SK-N-SH (cell line): ENCODE results near the gene CHFR. TPM values are rescaled to one million over a fixed set of nuclear protein-coding genes. Genes with fewer than 3 reads are reported as not detected.

ENCODE experiments used
- CTCF ChIA-PET: fragments of 300-600, 350-600 bp; formaldehyde crosslinking; extraction: SDS; loops from one replicate; lab custom pipeline; 2021; lab: Yijun Ruan, JAX
- POLR2A ChIA-PET: fragments of 350-600 bp; sonication (Branson Sonifier 250); formaldehyde crosslinking; extraction: SDS; loops from one replicate; lab custom pipeline; 2020; ENCODE audit warnings: antibody characterized with exemption, inconsistent platforms; lab: Yijun Ruan, JAX
- DNase-seq: peaks from one replicate; pipeline ENCODE4 v3.0.0; 2012
- H2AFZ ChIP-seq: fragments of 200-600 bp; sonication (generic); 2 replicates; pipeline ENCODE4 v1.8.1; 2016; ENCODE audit warnings: antibody characterized with exemption, mild to moderate bottlenecking, low read depth
- H3F3A ChIP-seq: fragments of 200-600 bp; sonication (generic); replicated peaks from 2 replicates; pipeline ENCODE3; 2016; ENCODE audit warnings: antibody characterized with exemption, mild to moderate bottlenecking; ENCODE audit not compliant: insufficient read depth
- H3K27ac ChIP-seq, 2 experiments: fragments of 200-500 bp in 1 of 2; fragments of 200-600 bp in 1 of 2; sonication (Bioruptor generic) in 1 of 2; sonication (generic), shearing (Covaris generic) in 1 of 2; 2 replicates each; pipeline versions ENCODE4 v1.5.1 to v1.6.1; 2014 to 2016; ENCODE audit warnings: low read depth in 2 of 2, inconsistent platforms in 1 of 2, low read length in 1 of 2, mild to moderate bottlenecking in 1 of 2, mixed read lengths in 1 of 2
- H3K27me3 ChIP-seq: fragments of 200-600 bp; sonication (generic), shearing (Covaris generic); 2 replicates; pipeline ENCODE4 v1.6.1; 2016; ENCODE audit warnings: mixed run types; ENCODE audit not compliant: insufficient read depth
- H3K36me3 ChIP-seq, 2 experiments: fragments of 200-500 bp in 1 of 2; fragments of 200-600 bp in 1 of 2; sonication (Bioruptor generic) in 1 of 2; sonication (generic) in 1 of 2; replicated peaks in 1 of 2; 2 replicates each; pipeline versions ENCODE3 to v1.5.1; 2014 to 2016; ENCODE audit warnings: low read length in 1 of 2, mild to moderate bottlenecking in 1 of 2; ENCODE audit not compliant: insufficient read depth in 2 of 2, control insufficient read depth in 1 of 2
- H3K4me1 ChIP-seq, 2 experiments: fragments of 200-500 bp in 1 of 2; fragments of 200-600 bp in 1 of 2; sonication (Bioruptor generic) in 1 of 2; sonication (generic), shearing (Covaris generic) in 1 of 2; 2 replicates each; pipeline versions ENCODE4 v1.5.1 to v1.6.1; 2014 to 2016; ENCODE audit warnings: low read depth in 1 of 2, low read length in 1 of 2, mixed run types in 1 of 2; ENCODE audit not compliant: insufficient read depth in 2 of 2, control insufficient read depth in 1 of 2
- H3K4me2 ChIP-seq: fragments of 200-600 bp; sonication (generic), shearing (Covaris generic); 2 replicates; pipeline ENCODE4 v1.6.1; 2017; ENCODE audit warnings: mixed run types
- H3K4me3 ChIP-seq, 2 experiments: fragments of 200-500 bp in 1 of 2; fragments of 200-600 bp in 1 of 2; sonication (Bioruptor generic) in 1 of 2; sonication (generic), shearing (Covaris generic) in 1 of 2; 2 replicates each; pipeline versions ENCODE4 v1.5.1 to v1.8.1; 2014 to 2016; ENCODE audit warnings: low read depth in 2 of 2, inconsistent platforms in 1 of 2, low read length in 1 of 2, mild to moderate bottlenecking in 1 of 2, mixed read lengths in 1 of 2, moderate library complexity in 1 of 2
- H3K79me2 ChIP-seq: fragments of 200-600 bp; sonication (generic); 2 replicates; pipeline ENCODE4 v1.8.1; 2017; ENCODE audit warnings: mild to moderate bottlenecking; ENCODE audit not compliant: insufficient read depth
- H3K9ac ChIP-seq: fragments of 200-600 bp; sonication (generic); 2 replicates; pipeline ENCODE4 v1.6.1; 2017; ENCODE audit warnings: mixed run types
- H3K9me2 ChIP-seq: fragments of 200-600 bp; sonication (generic); 2 replicates; pipeline ENCODE4 v1.6.1; 2017; ENCODE audit warnings: mixed run types
- H3K9me3 ChIP-seq: fragments of 200-600 bp; sonication (generic); 2 replicates; pipeline ENCODE4 v1.6.1; 2017; ENCODE audit warnings: mixed run types, mild to moderate bottlenecking, moderate library complexity
- H4K20me1 ChIP-seq: fragments of 200-600 bp; sonication (generic); 2 replicates; pipeline ENCODE4 v1.6.1; 2017; ENCODE audit warnings: mild to moderate bottlenecking, mixed run types; ENCODE audit not compliant: insufficient read depth
- ELF1 ChIP-seq: IDR thresholded peaks from 2 replicates; pipeline ENCODE4 v1.4.0; 2012
- FOSL2 ChIP-seq: IDR thresholded peaks from 2 replicates; pipeline ENCODE4 v1.4.0; 2012; ENCODE audit warnings: low read depth, mild to moderate bottlenecking, moderate library complexity, borderline replicate concordance
- GABPA ChIP-seq: IDR thresholded peaks from 2 replicates; pipeline ENCODE4 v1.4.0; 2012; ENCODE audit warnings: low read depth, mild to moderate bottlenecking
- JUND ChIP-seq: IDR thresholded peaks from 2 replicates; pipeline ENCODE4 v1.4.0; 2012
- POLR2AphosphoS5 ChIP-seq: IDR thresholded peaks from 2 replicates; pipeline ENCODE4 v1.6.1; 2012; ENCODE audit warnings: low read depth, low read length
- YY1 ChIP-seq: IDR thresholded peaks from 2 replicates; pipeline ENCODE4 v1.4.0; 2012; ENCODE audit warnings: low read depth, mild to moderate bottlenecking
- WGBS: methylation state at CpG from one replicate; pipeline ENCODE4 v1.1.6; 2017; ENCODE audit warnings: low lambda C conversion rate; 5-methylcytosine and 5-hydroxymethylcytosine counted together
- polyA plus RNA-seq, 3 experiments: library from polyadenylated mRNA; depleted of rRNA; stranded (reverse); fragments of >200 nt; gene quantifications; 2 replicates each; pipeline ENCODE4 v1.2.3, GENCODE V29; 2012
- TF ChIP-seq, protein P1 (sequence below): IDR thresholded peaks from 2 replicates; pipeline ENCODE4; 2012
- TF ChIP-seq, protein P2 (sequence below): IDR thresholded peaks from 2 replicates; pipeline ENCODE4 v1.4.0; 2012; ENCODE audit warnings: low read depth, borderline replicate concordance
- TF ChIP-seq, protein P3 (sequence below): IDR thresholded peaks from 2 replicates; pipeline ENCODE4 v1.6.1; 2012; ENCODE audit warnings: mild to moderate bottlenecking, low read depth, low read length, moderate library complexity
- TF ChIP-seq, protein P4 (sequence below): IDR thresholded peaks from 2 replicates; pipeline ENCODE4 v1.4.0; 2012; ENCODE audit warnings: low read depth, borderline replicate concordance
- TF ChIP-seq, protein P5 (sequence below): IDR thresholded peaks from 2 replicates; pipeline ENCODE4 v1.4.0; 2012; ENCODE audit warnings: low read depth

The CHFR gene
- polyA plus RNA-seq, 1 of the 3 experiments (the other 2 are of a cell fraction), result 31.6 TPM

DNA sequence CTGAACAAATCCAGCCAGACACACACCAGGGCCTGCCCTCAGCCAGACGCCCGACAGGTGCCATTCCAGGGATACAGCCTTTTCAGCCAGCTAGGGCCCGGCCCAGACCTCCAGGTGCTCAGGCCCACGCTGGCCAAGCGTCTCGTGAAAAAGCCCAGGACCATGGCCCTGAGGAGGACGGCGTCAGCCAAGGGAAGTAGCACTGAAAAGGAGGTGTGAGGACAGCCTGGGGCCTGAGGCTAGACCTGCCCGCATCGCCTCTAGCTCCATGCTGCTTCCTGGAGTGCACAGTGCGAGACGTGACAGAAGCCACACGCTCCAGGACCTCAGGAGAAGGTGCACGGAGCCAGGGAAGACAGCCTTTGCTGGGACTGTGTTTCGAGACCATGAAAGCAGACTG, 88.6 kb downstream of the CHFR start:
- H3K27me3 ChIP-seq, result no peaks in the 10 kb centered on the region
- no peaks in the 10 kb centered on the region for H3K4me1 ChIP-seq
- no peak for TF ChIP-seq FOSL2
- TF ChIP-seq, protein P1, sequence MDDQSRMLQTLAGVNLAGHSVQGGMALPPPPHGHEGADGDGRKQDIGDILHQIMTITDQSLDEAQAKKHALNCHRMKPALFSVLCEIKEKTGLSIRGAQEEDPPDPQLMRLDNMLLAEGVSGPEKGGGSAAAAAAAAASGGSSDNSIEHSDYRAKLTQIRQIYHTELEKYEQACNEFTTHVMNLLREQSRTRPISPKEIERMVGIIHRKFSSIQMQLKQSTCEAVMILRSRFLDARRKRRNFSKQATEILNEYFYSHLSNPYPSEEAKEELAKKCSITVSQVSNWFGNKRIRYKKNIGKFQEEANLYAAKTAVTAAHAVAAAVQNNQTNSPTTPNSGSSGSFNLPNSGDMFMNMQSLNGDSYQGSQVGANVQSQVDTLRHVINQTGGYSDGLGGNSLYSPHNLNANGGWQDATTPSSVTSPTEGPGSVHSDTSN, result no peak
- TF ChIP-seq, protein P2, sequence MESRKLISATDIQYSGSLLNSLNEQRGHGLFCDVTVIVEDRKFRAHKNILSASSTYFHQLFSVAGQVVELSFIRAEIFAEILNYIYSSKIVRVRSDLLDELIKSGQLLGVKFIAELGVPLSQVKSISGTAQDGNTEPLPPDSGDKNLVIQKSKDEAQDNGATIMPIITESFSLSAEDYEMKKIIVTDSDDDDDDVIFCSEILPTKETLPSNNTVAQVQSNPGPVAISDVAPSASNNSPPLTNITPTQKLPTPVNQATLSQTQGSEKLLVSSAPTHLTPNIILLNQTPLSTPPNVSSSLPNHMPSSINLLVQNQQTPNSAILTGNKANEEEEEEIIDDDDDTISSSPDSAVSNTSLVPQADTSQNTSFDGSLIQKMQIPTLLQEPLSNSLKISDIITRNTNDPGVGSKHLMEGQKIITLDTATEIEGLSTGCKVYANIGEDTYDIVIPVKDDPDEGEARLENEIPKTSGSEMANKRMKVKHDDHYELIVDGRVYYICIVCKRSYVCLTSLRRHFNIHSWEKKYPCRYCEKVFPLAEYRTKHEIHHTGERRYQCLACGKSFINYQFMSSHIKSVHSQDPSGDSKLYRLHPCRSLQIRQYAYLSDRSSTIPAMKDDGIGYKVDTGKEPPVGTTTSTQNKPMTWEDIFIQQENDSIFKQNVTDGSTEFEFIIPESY, result no peak
- TF ChIP-seq YY1, result no peak
- TF ChIP-seq JUND, result no peak
- no peak for TF ChIP-seq POLR2AphosphoS5
- no peak for TF ChIP-seq ELF1
- TF ChIP-seq, protein P3, sequence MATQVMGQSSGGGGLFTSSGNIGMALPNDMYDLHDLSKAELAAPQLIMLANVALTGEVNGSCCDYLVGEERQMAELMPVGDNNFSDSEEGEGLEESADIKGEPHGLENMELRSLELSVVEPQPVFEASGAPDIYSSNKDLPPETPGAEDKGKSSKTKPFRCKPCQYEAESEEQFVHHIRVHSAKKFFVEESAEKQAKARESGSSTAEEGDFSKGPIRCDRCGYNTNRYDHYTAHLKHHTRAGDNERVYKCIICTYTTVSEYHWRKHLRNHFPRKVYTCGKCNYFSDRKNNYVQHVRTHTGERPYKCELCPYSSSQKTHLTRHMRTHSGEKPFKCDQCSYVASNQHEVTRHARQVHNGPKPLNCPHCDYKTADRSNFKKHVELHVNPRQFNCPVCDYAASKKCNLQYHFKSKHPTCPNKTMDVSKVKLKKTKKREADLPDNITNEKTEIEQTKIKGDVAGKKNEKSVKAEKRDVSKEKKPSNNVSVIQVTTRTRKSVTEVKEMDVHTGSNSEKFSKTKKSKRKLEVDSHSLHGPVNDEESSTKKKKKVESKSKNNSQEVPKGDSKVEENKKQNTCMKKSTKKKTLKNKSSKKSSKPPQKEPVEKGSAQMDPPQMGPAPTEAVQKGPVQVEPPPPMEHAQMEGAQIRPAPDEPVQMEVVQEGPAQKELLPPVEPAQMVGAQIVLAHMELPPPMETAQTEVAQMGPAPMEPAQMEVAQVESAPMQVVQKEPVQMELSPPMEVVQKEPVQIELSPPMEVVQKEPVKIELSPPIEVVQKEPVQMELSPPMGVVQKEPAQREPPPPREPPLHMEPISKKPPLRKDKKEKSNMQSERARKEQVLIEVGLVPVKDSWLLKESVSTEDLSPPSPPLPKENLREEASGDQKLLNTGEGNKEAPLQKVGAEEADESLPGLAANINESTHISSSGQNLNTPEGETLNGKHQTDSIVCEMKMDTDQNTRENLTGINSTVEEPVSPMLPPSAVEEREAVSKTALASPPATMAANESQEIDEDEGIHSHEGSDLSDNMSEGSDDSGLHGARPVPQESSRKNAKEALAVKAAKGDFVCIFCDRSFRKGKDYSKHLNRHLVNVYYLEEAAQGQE, result no peak
- no peak for TF ChIP-seq GABPA
- TF ChIP-seq, protein P4, sequence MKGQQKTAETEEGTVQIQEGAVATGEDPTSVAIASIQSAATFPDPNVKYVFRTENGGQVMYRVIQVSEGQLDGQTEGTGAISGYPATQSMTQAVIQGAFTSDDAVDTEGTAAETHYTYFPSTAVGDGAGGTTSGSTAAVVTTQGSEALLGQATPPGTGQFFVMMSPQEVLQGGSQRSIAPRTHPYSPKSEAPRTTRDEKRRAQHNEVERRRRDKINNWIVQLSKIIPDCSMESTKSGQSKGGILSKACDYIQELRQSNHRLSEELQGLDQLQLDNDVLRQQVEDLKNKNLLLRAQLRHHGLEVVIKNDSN, result no peak
- TF ChIP-seq, protein P5, sequence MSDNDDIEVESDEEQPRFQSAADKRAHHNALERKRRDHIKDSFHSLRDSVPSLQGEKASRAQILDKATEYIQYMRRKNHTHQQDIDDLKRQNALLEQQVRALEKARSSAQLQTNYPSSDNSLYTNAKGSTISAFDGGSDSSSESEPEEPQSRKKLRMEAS, result no peak
- no peak overlapping the region for H2AFZ ChIP-seq
- no peak for DNase-seq
- H3K4me2 ChIP-seq, result no peak overlapping the region
- H3K9me2 ChIP-seq, result no peaks in the 10 kb centered on the region
- no peak overlapping the region for H3K4me3 ChIP-seq
- no peaks in the 10 kb centered on the region for H3K9me3 ChIP-seq
- H3K36me3 ChIP-seq, result peaks cover 56 to 70% of the 10 kb centered on the region in 2 experiments
- no peak overlapping the region for H3K9ac ChIP-seq
- H3K79me2 ChIP-seq, result peaks cover 55% of the 10 kb centered on the region
- POLR2A ChIA-PET, result no interaction called here
- H4K20me1 ChIP-seq, result peaks cover 24% of the 10 kb centered on the region
- H3K27ac ChIP-seq, result no peak overlapping the region
- 98% methylated on average over 9 of the region's 15 CpGs for WGBS
- CTCF ChIA-PET, result no interaction called here
- no peaks in the 10 kb centered on the region for H3F3A ChIP-seq
